ENCODE data around the gene MTMR12.
"Not testable (repeated sequence)": the region's sequence is repeated elsewhere in the genome, so short reads cannot be mapped to it uniquely, and the experiment has no call there.

The MTMR12 gene

DNA sequence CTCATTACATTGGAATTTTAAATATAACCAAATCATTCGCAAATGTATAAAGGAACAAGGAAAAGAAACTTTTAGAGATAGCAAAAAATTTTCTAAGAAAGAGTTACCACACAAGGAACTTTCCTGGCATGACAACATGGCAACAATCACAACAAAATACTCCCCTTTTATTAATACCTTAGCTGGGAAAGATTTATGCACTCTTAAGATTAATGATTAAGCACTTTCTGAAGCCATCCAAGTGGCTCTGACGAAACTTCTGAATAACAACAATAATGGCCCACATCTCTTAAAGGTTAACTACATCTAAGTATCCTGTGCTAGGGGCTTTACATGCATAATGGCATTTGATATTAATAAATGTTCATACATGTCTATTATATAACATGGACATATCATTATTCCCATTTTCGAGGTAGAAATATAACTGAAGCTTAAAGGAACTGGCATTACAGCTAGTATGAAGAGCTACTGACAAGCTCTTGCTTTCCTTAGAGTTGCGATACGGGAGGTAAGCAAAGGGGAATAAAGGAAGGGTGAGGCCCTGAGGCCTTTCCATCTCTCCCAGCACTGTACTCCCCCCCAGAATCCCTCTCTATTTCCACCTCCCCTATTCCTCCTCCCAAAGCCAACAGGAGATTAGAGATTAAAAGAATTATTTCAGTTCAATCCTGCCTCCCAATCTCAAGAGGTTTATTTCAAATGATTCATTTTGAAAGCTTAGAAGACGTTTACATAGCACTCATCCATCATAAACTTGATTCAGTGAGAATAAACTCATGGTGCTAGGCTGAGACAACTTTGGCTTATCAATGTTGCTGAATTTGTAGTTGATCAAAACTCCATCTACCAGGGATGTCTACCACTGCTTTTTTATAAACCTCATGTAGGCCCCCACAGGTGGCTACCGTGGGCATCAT lies 9.6 kb downstream of the MTMR12 start:
- DNase-seq (ENCODE audit: low read depth): peak; percentile 14
- no peak overlapping the region for H3K4me3 ChIP-seq (ENCODE audit: control insufficient read depth, low read depth, low read length)
- TF ChIP-seq, protein P1, sequence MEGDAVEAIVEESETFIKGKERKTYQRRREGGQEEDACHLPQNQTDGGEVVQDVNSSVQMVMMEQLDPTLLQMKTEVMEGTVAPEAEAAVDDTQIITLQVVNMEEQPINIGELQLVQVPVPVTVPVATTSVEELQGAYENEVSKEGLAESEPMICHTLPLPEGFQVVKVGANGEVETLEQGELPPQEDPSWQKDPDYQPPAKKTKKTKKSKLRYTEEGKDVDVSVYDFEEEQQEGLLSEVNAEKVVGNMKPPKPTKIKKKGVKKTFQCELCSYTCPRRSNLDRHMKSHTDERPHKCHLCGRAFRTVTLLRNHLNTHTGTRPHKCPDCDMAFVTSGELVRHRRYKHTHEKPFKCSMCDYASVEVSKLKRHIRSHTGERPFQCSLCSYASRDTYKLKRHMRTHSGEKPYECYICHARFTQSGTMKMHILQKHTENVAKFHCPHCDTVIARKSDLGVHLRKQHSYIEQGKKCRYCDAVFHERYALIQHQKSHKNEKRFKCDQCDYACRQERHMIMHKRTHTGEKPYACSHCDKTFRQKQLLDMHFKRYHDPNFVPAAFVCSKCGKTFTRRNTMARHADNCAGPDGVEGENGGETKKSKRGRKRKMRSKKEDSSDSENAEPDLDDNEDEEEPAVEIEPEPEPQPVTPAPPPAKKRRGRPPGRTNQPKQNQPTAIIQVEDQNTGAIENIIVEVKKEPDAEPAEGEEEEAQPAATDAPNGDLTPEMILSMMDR (conservative IDR thresholded peaks at IDR 0.05; ENCODE audit: control insufficient read depth, insufficient read depth, low read depth, low read length): no peak

DNA sequence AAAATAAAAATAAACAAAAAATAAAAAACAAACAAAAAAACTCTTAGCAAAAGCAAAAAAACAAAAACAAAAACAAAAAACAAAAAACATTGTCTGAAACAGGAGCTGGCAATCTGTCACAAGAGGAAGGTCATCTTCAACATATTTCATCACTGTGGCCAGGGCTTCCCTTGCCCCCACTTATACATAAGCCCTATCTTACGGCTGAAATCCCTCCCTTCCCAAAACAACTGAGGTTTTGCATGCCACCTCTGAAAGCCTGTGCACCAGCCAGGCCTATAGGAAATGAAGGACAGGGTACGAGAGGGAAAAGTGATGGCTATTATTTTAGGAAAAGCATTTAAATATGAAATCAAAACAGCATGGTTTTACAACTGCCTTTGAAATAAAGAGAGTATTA lies 10.8 kb downstream of the MTMR12 start:
- no peak for DNase-seq (ENCODE audit: low read depth)
- TF ChIP-seq, protein P1 (conservative IDR thresholded peaks at IDR 0.05; ENCODE audit: control insufficient read depth, insufficient read depth, low read depth, low read length): no peak

DNA sequence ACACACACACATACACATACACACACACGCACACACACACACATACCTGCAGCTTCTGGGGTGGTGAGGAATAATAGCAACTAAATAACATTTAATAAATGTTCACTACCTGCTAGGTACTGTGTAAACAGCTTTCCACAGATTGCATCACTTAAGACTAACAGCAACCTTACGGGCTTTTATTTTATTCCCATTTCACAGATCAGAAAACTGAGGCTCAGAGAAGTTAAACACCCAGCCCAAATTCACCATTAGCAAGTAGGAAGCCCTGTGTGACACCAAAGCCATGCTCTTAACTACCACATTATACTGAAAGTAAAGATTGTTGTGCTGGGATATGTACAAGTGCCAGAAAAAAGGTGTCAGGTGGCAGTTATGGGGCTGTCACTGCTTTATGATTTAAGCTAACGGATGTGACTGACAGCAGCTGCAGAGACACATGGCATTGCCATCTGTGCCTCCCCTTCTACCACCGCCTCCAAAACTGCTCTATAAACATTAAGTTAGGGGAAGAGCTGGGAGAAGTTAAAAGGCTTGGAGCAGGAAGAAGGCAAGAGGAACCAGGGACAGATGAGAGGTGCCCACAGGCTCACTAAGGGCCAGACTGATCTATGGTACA lies 13.6 kb downstream of the MTMR12 start:
- TF ChIP-seq, protein P1 (conservative IDR thresholded peaks at IDR 0.05; ENCODE audit: control insufficient read depth, insufficient read depth, low read depth, low read length): no peak
- no peak for DNase-seq (ENCODE audit: low read depth)
- no peak overlapping the region for H3K4me3 ChIP-seq (ENCODE audit: control insufficient read depth, low read depth, low read length)

More for the DNA sequence above, 10.8 kb downstream of the MTMR12 start:
- no peak overlapping the region for H3K4me3 ChIP-seq (ENCODE audit: control insufficient read depth, low read depth, low read length)

DNA sequence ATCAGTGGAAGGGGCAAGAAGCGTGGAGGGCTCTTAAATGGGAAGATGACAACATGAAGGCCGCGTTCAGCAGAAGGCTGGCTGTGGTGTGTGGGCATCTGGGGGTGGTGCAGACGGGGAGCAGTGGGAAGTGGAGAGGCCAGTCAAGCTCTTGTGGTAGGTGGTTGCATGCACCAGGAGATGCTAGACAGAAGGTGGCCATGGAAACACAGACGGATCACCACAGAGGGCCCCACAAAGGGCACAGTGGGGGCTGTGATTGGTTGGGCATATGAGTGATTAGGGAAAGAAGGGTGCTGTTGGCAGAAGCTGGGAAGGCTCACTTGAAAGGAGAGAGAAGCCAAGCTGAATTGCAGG lies 14.7 kb downstream of the MTMR12 start:
- DNase-seq (ENCODE audit: low read depth): no peak
- TF ChIP-seq, protein P1 (conservative IDR thresholded peaks at IDR 0.05; ENCODE audit: control insufficient read depth, insufficient read depth, low read depth, low read length): no peak
- no peak overlapping the region for H3K4me3 ChIP-seq (ENCODE audit: control insufficient read depth, low read depth, low read length)

DNA sequence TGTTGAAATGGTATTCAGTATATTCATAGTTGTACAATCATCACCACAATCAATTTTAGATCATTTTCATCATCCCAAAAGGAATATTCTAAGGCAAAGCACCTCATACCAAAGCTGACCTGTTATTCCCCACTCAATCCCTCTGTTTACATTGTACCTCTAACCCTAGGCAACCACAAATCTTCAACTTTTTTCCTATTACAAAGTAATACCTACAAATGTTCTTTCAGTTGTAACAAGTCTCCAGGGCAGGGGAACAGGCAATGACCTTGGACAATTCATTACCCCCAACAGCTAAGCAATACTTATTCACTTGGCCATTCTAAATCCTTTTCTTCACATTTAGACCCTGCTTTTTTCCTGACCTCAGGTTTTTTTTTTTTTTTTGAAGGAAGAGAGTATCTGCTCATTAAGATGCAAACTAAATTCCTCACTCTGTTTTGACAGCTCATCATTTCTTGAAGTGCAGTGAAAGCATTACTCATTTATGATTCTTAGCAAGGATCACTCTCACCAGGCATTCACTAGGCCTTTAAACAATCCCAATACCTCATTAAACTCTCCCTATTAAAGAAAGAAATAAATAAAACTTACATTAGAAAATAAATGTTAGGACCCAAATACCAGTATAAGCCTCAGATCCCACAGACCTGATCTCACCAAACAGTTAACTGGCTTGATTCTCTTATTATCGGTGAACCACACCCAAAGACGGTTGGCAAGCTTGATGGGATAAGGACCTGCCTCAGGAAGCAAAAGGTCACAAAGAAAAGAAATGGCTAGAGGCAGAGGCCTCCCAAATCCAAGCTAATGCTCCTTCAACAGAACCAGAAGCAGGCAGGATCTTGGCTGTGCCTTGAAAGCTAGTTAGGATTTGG lies 15.3 kb downstream of the MTMR12 start:
- TF ChIP-seq, protein P1 (conservative IDR thresholded peaks at IDR 0.05; ENCODE audit: control insufficient read depth, insufficient read depth, low read depth, low read length): no peak
- DNase-seq (ENCODE audit: low read depth): no peak
- H3K4me3 ChIP-seq (ENCODE audit: control insufficient read depth, low read depth, low read length): no peak overlapping the region

DNA sequence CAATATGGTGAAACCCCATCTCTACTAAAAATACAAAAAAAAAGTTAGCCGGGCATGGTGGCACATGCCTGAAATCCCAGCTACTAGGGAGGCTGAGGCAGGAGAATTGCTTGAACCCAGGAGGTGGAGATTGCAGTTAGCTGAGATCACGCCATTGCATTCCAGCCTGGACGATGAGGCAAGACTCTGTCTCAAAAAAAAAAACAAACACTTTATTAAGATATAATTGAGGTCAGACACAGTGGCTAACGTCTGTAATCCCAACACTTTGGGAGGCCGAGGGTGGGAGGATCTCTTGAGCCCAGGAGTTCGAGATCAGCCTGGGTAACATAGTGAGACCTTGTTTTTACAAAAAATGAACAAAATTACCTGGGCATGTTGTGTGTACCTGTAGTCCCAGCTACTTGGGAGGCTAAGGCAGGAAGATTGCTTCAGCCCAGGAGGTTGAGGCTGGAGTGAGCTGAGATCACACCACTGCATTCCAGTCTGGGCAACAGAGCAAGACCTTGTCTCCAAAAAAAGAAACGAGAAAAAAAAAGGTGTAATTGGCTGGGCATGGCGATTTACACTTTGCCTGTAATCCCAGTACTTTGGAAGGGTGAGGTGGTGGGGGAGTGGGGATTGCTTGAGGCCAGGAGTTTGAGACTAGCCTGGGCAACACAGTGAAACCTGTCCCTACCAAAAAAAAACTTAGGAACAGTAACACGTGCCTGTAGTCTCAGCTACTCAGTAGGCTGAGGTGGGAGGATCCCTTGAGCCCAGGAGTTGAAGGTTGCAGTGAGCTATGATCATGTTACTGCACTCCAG lies 16.6 kb downstream of the MTMR12 start:
- not testable (repeated sequence) for DNase-seq (ENCODE audit: low read depth); H3K4me3 ChIP-seq (ENCODE audit: control insufficient read depth, low read depth, low read length)

Data from fibroblast of mammary gland (primary cell).